Measurements from ENCODE around the gene ABTB1. TPM values are rescaled to one million over a fixed set of nuclear protein-coding genes. Genes with fewer than 3 reads are reported as not detected.

The ABTB1 gene
- total RNA-seq, 1 experiment from 2014 or later, result 12.5 TPM

- TF ChIP-seq, protein P1, sequence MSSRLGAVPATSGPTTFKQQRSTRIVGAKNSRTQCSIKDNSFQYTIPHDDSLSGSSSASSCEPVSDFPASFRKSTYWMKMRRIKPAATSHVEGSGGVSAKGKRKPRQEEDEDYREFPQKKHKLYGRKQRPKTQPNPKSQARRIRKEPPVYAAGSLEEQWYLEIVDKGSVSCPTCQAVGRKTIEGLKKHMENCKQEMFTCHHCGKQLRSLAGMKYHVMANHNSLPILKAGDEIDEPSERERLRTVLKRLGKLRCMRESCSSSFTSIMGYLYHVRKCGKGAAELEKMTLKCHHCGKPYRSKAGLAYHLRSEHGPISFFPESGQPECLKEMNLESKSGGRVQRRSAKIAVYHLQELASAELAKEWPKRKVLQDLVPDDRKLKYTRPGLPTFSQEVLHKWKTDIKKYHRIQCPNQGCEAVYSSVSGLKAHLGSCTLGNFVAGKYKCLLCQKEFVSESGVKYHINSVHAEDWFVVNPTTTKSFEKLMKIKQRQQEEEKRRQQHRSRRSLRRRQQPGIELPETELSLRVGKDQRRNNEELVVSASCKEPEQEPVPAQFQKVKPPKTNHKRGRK (CRISPR knock-in tag; IDR thresholded peaks at IDR 0.05; ENCODE audit: borderline replicate concordance), result no peak
Observed at GRCh38 chr3:127718245-127718915, 45.6 kb downstream of the ABTB1 start (continued).

GRCh38 chr3:127718916-127719290, 46.2 kb downstream of the ABTB1 start:
- H3K27me3 Mint-ChIP-seq (ENCODE audit: low read depth), result no peaks in the 10 kb centered on the region; the same call in 1 of the 2 replicates
- no peak for ATAC-seq
- H3K36me3 Mint-ChIP-seq, result peaks cover 3% of the 10 kb centered on the region; the same call in 1 of the 2 replicates
- H3K27ac Mint-ChIP-seq, result no peak overlapping the region
- H3K9me3 Mint-ChIP-seq, result 0 out of 2 replicates have a peak, but pooled peaks cover 4% of the 10 kb centered on the region
- ChIA-PET POLR2A (no interaction called here), CTCF (no interaction called here)
- DNase-seq (ENCODE audit: low spot score), result no peak
- TF ChIP-seq ETV6 (CRISPR knock-in tag; IDR thresholded peaks at IDR 0.05) (no peak), ESRRA (CRISPR knock-in tag; IDR thresholded peaks at IDR 0.05; ENCODE audit: borderline replicate concordance) (no peak), ZNF263 (CRISPR knock-in tag; IDR thresholded peaks at IDR 0.05; ENCODE audit: low read depth) (no peak), STAT6 (CRISPR knock-in tag; conservative IDR thresholded peaks at IDR 0.05; ENCODE audit: low read depth) (no peak), PRDM15 (CRISPR knock-in tag; IDR thresholded peaks at IDR 0.05) (no peak), NFE2L1 (CRISPR knock-in tag; IDR thresholded peaks at IDR 0.05) (no peak), ZNF671 (CRISPR knock-in tag; IDR thresholded peaks at IDR 0.05) (no peak), E2F5 (CRISPR knock-in tag; IDR thresholded peaks at IDR 0.05) (no peak), KAT7 (CRISPR knock-in tag; IDR thresholded peaks at IDR 0.05; ENCODE audit: borderline replicate concordance) (no peak), E2F1 (CRISPR knock-in tag; IDR thresholded peaks at IDR 0.05) (no peak)
- TF ChIP-seq, protein P2, sequence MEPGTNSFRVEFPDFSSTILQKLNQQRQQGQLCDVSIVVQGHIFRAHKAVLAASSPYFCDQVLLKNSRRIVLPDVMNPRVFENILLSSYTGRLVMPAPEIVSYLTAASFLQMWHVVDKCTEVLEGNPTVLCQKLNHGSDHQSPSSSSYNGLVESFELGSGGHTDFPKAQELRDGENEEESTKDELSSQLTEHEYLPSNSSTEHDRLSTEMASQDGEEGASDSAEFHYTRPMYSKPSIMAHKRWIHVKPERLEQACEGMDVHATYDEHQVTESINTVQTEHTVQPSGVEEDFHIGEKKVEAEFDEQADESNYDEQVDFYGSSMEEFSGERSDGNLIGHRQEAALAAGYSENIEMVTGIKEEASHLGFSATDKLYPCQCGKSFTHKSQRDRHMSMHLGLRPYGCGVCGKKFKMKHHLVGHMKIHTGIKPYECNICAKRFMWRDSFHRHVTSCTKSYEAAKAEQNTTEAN (CRISPR knock-in tag; IDR thresholded peaks at IDR 0.05), result no peak
- TF ChIP-seq, protein P3, sequence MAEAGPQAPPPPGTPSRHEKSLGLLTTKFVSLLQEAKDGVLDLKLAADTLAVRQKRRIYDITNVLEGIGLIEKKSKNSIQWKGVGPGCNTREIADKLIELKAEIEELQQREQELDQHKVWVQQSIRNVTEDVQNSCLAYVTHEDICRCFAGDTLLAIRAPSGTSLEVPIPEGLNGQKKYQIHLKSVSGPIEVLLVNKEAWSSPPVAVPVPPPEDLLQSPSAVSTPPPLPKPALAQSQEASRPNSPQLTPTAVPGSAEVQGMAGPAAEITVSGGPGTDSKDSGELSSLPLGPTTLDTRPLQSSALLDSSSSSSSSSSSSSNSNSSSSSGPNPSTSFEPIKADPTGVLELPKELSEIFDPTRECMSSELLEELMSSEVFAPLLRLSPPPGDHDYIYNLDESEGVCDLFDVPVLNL (CRISPR knock-in tag; IDR thresholded peaks at IDR 0.05; ENCODE audit: borderline replicate concordance, low read depth), result no peak
- H3K4me1 Mint-ChIP-seq, result peaks cover 30% of the 10 kb centered on the region
- no peak overlapping the region for H3K4me3 Mint-ChIP-seq
